A549 (cell line): ENCODE results near the gene KRAS. TPM values are rescaled to one million over a fixed set of nuclear protein-coding genes. Genes with fewer than 3 reads are reported as not detected.

Experiments used
- ATAC-seq, 2 experiments: fragments of 200-7000 bp in 1 of 2; fragments of >200 bp in 1 of 2; cut with Nextera tagmentation in 1 of 2; cut with Tn5 transposase in 1 of 2; 3 replicates each; pipeline versions ENCODE4 v1.8.0 to v1.9.1; 2018 to 2020; ENCODE audit warnings: mild to moderate bottlenecking in 1 of 2, moderate library complexity in 1 of 2
- CTCF ChIA-PET: fragments of 300-600 bp; sonication (Branson Sonifier 250); formaldehyde crosslinking; extraction: SDS; loops from one replicate; lab custom pipeline; 2021; ENCODE audit warnings: antibody characterized with exemption, inconsistent platforms; lab: Yijun Ruan, JAX
- POLR2A ChIA-PET: fragments of 350-600 bp; formaldehyde crosslinking; extraction: SDS; loops from one replicate; lab custom pipeline; 2021; ENCODE audit warnings: antibody characterized with exemption, inconsistent platforms; lab: Yijun Ruan, JAX
- DNase-seq, 2 experiments: peaks; one replicate each; pipeline versions ENCODE4 v3.0.0 to v3.0.0-alpha.2; 2011 to 2016; ENCODE audit warnings: low read depth in 1 of 2, low spot score in 1 of 2
- FAIRE-seq: peaks from 2 replicates; lab custom pipeline; 2011; peaks lifted over from hg19 to GRCh38; lab: Jason Lieb, UNC
- H3K27ac ChIP-seq, 2 experiments: fragments of >200 bp; sonication (Bioruptor Twin); formaldehyde crosslinking; 3 replicates each; pipeline ENCODE4 v1.5.1; 2016 to 2017
- H3K4me1 ChIP-seq: fragments of >200 bp; sonication (Bioruptor Twin); formaldehyde crosslinking; 3 replicates; pipeline ENCODE4 v1.6.1; 2016
- H3K4me2 ChIP-seq: fragments of >200 bp; sonication (Bioruptor Twin); formaldehyde crosslinking; 3 replicates; pipeline ENCODE4 v1.6.1; 2016
- H3K4me3 ChIP-seq: fragments of >200 bp; sonication (Bioruptor Twin); formaldehyde crosslinking; 3 replicates; pipeline ENCODE4 v1.5.1; 2016
- H3K9me3 ChIP-seq: fragments of >200 bp; sonication (Bioruptor Twin); formaldehyde crosslinking; 3 replicates; pipeline ENCODE4 v1.6.1; 2016
- CHD2 ChIP-seq: fragments of 150-350 bp; IDR thresholded peaks from 2 replicates; pipeline ENCODE4 v1.6.1; 2014; ENCODE audit warnings: low read length; ENCODE audit not compliant: partially characterized antibody
- FOSB ChIP-seq: fragments of 250-450 bp; sonication (Bioruptor Pico); IDR thresholded peaks from 2 replicates; pipeline ENCODE4 v1.5.0; 2020; ENCODE audit warnings: mild to moderate bottlenecking, moderate library complexity
- GATA3 ChIP-seq: IDR thresholded peaks from 2 replicates; pipeline ENCODE4 v1.6.1; 2012; ENCODE audit warnings: borderline replicate concordance
- HMGXB4 ChIP-seq: fragments of 250-450 bp; sonication (Bioruptor Pico); IDR thresholded peaks from 2 replicates; pipeline ENCODE4 v1.5.0; 2021; ENCODE audit warnings: mild to moderate bottlenecking, moderate library complexity, borderline replicate concordance
- HOXA7 ChIP-seq: fragments of 250-450 bp; sonication (Bioruptor Pico); IDR thresholded peaks from 2 replicates; pipeline ENCODE4 v1.5.0; 2020; ENCODE audit warnings: mild to moderate bottlenecking, moderate library complexity
- JUN ChIP-seq, 2 experiments: fragments of >200 bp; sonication (Bioruptor Twin); formaldehyde crosslinking; IDR thresholded peaks; 2 replicates in 1 of 2; 3 replicates in 1 of 2; pipeline ENCODE4 v1.6.1; 2016 to 2017
- MAZ ChIP-seq: fragments of 150-350 bp; IDR thresholded peaks from 2 replicates; pipeline ENCODE4 v1.6.1; 2014; ENCODE audit warnings: antibody characterized with exemption, low read depth, low read length, borderline replicate concordance
- PBX3 ChIP-seq: IDR thresholded peaks from 2 replicates; pipeline ENCODE4 v1.6.1; 2012
- PHF8 ChIP-seq: fragments of 200-600 bp; sonication (generic); IDR thresholded peaks from 2 replicates; pipeline ENCODE4 v1.6.1; 2016; ENCODE audit warnings: low read depth, mild to moderate bottlenecking, antibody characterized with exemption, moderate library complexity, borderline replicate concordance
- POLR2A ChIP-seq: IDR thresholded peaks from 2 replicates; pipeline ENCODE4 v1.6.1; 2012; ENCODE audit warnings: mild to moderate bottlenecking, low read length
- SMC3 ChIP-seq: fragments of >200 bp; sonication (Bioruptor Twin); formaldehyde crosslinking; IDR thresholded peaks from 3 replicates; pipeline ENCODE4 v1.6.1; 2018; ENCODE audit warnings: inconsistent platforms
- TFCP2L1 ChIP-seq: fragments of 250-450 bp; sonication (Bioruptor Pico); IDR thresholded peaks from 2 replicates; pipeline ENCODE4 v1.5.0; 2021; ENCODE audit warnings: mild to moderate bottlenecking
- ZNF302 ChIP-seq: fragments of 250-450 bp; sonication (Bioruptor Pico); IDR thresholded peaks from 2 replicates; pipeline ENCODE4 v1.9.0; 2021; ENCODE audit warnings: inconsistent platforms, mild to moderate bottlenecking, moderate library complexity
- WGBS: methylation state at CpG from one replicate; pipeline ENCODE4 v1.1.6; 2017; ENCODE audit errors: missing lambda C conversion rate; 5-methylcytosine and 5-hydroxymethylcytosine counted together
- polyA plus RNA-seq, 4 experiments: library from polyadenylated mRNA; depleted of rRNA in 3 of 4; stranded (reverse); fragments of >200 nt; fragmentation: RNase III in 1 of 4; extraction: RNeasy Plus Mini Kit Qiagen cat#74134 plus additional on column Dnase treatment in 1 of 4; gene quantifications; 2 replicates in 3 of 4; 3 replicates in 1 of 4; pipeline ENCODE4 v1.2.3, GENCODE V29; 2011 to 2017
- TF ChIP-seq, protein P1 (sequence below): IDR thresholded peaks from 2 replicates; pipeline ENCODE4 v1.6.1; 2012; ENCODE audit warnings: low read depth, borderline replicate concordance
- TF ChIP-seq, protein P2 (sequence below): fragments of >200 bp; sonication (Bioruptor Twin); formaldehyde crosslinking; IDR thresholded peaks from 3 replicates; pipeline ENCODE4 v1.6.1; 2016
- TF ChIP-seq, protein P3 (sequence below): IDR thresholded peaks from 2 replicates; pipeline ENCODE4 v1.6.1; 2012

The KRAS gene
- polyA plus RNA-seq, 2 of the 4 experiments (the other 2 are of a cell fraction), result 16.5 to 38.4 TPM

- Histone ChIP-seq H3K27ac (peak within 1 kb of the TSS; percentile 86 to 96), H3K4me1 (no peaks in the 10 kb centered on the region), H3K4me2 (peak within 1 kb of the TSS; percentile 81), H3K4me3 (peak within 1 kb of the TSS; percentile 77), H3K9me3 (no peaks in the 10 kb centered on the region)
- WGBS, result 2% methylated on average over 33 of the region's 54 CpGs
- ATAC-seq, result peak; percentile 96 to 98
- DNase-seq, result peak; percentile 80 to 95
- TF ChIP-seq FOSB (CRISPR knock-in tag) (peak; percentile 49; the same call in 1 of the 2 replicates), SMC3 (no peak), ZNF302 (CRISPR knock-in tag) (no peak), POLR2A (peak; percentile 80), GATA3 (no peak), CHD2 (peak; percentile 10), PBX3 (no peak), PHF8 (peak; percentile 73; the same call in 1 of the 2 replicates), HMGXB4 (CRISPR knock-in tag) (peak; percentile 25; the same call in 1 of the 2 replicates), MAZ (no peak), JUN (IDR thresholded peaks at IDR 0.05) (peak in 1 of 2 experiments; percentile 71; a peak in 3 of 5 replicates)
- TF ChIP-seq, protein P1, sequence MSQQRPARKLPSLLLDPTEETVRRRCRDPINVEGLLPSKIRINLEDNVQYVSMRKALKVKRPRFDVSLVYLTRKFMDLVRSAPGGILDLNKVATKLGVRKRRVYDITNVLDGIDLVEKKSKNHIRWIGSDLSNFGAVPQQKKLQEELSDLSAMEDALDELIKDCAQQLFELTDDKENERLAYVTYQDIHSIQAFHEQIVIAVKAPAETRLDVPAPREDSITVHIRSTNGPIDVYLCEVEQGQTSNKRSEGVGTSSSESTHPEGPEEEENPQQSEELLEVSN, result peak; percentile 67
- TF ChIP-seq, protein P2, sequence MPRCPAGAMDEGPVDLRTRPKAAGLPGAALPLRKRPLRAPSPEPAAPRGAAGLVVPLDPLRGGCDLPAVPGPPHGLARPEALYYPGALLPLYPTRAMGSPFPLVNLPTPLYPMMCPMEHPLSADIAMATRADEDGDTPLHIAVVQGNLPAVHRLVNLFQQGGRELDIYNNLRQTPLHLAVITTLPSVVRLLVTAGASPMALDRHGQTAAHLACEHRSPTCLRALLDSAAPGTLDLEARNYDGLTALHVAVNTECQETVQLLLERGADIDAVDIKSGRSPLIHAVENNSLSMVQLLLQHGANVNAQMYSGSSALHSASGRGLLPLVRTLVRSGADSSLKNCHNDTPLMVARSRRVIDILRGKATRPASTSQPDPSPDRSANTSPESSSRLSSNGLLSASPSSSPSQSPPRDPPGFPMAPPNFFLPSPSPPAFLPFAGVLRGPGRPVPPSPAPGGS, result peak; percentile 79; the same call in 1 of the 3 replicates
- TF ChIP-seq, protein P3, sequence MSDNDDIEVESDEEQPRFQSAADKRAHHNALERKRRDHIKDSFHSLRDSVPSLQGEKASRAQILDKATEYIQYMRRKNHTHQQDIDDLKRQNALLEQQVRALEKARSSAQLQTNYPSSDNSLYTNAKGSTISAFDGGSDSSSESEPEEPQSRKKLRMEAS, result peak; percentile 79
- FAIRE-seq, result no peak
- ChIA-PET POLR2A (interaction anchor here (0.5 to 1.0 kb wide), 7 partner anchors 9 to 187 kb away, joined by 3 to 8 read pairs (median 5); no protein-coding TSS in a partner anchor), CTCF (interaction anchor here (0.6 to 1.3 kb wide), 5 partner anchors 9 to 193 kb away, joined by 3 to 5 read pairs (median 3); no protein-coding TSS in a partner anchor)
Observed at GRCh38 chr12:25195056-25195971, 55.4 kb downstream of the KRAS start, which contains the start of the genes DNAI7 and ETFRF1. TSS of gene DNAI7 (minus strand) at chr12:25195160. CDS start at chr12:25195078, 82 bp downstream. TSS of gene ETFRF1 (plus strand) at chr12:25195237. CDS start at chr12:25203957, 8,720 bp downstream.

GRCh38 chr12:25194722-25195055, 56.0 kb downstream of the KRAS start:
- peak overlapping the region; percentile 77 for H3K4me3 ChIP-seq
- TF ChIP-seq TFCP2L1 (CRISPR knock-in tag) (0 out of 2 replicates have a peak, but pooled peaks have one; percentile 13), HOXA7 (CRISPR knock-in tag) (no peak)
- DNase-seq (no peak), ATAC-seq (peak; percentile 55), FAIRE-seq (no peak)
- H3K27ac ChIP-seq, result peak overlapping the region in 1 of 2 experiments; percentile 96; a peak in 4 of 6 replicates
- ChIA-PET POLR2A (interaction anchor here (0.5 to 1.0 kb wide), 7 partner anchors 9 to 188 kb away, joined by 3 to 8 read pairs (median 5); no protein-coding TSS in a partner anchor), CTCF (interaction anchor here (0.6 to 1.3 kb wide), 4 partner anchors 8 to 194 kb away, joined by 3 to 5 read pairs (median 4); no protein-coding TSS in a partner anchor)
- peak overlapping the region; percentile 81 for H3K4me2 ChIP-seq
- no peaks in the 10 kb centered on the region for H3K9me3 ChIP-seq
- WGBS, result 12% methylated on average over 11 of the region's 11 CpGs
- H3K4me1 ChIP-seq, result no peaks in the 10 kb centered on the region
